A549 (cell line): ENCODE results near the gene SCYL2. TPM values are rescaled to one million over a fixed set of nuclear protein-coding genes. Genes with fewer than 3 reads are reported as not detected.
"Not testable (repeated sequence)": the region's sequence is repeated elsewhere in the genome, so short reads cannot be mapped to it uniquely, and the experiment has no call there.

Source experiments
- ATAC-seq, 2 experiments: fragments of 200-7000 bp in 1 of 2; fragments of >200 bp in 1 of 2; cut with Nextera tagmentation in 1 of 2; cut with Tn5 transposase in 1 of 2; 3 replicates each; pipeline versions ENCODE4 v1.8.0 to v1.9.1; 2018 to 2020; ENCODE audit warnings: mild to moderate bottlenecking in 1 of 2, moderate library complexity in 1 of 2
- CTCF ChIA-PET: fragments of 300-600 bp; sonication (Branson Sonifier 250); formaldehyde crosslinking; extraction: SDS; loops from one replicate; lab custom pipeline; 2021; ENCODE audit warnings: antibody characterized with exemption, inconsistent platforms; lab: Yijun Ruan, JAX
- POLR2A ChIA-PET: fragments of 350-600 bp; formaldehyde crosslinking; extraction: SDS; loops from one replicate; lab custom pipeline; 2021; ENCODE audit warnings: antibody characterized with exemption, inconsistent platforms; lab: Yijun Ruan, JAX
- DNase-seq, 2 experiments: peaks; one replicate each; pipeline versions ENCODE4 v3.0.0 to v3.0.0-alpha.2; 2011 to 2016; ENCODE audit warnings: low read depth in 1 of 2, low spot score in 1 of 2
- FAIRE-seq: peaks from 2 replicates; lab custom pipeline; 2011; peaks lifted over from hg19 to GRCh38; lab: Jason Lieb, UNC
- H3K27ac ChIP-seq, 2 experiments: fragments of >200 bp; sonication (Bioruptor Twin); formaldehyde crosslinking; 3 replicates each; pipeline ENCODE4 v1.5.1; 2016 to 2017
- H3K4me1 ChIP-seq: fragments of >200 bp; sonication (Bioruptor Twin); formaldehyde crosslinking; 3 replicates; pipeline ENCODE4 v1.6.1; 2016
- H3K4me2 ChIP-seq: fragments of >200 bp; sonication (Bioruptor Twin); formaldehyde crosslinking; 3 replicates; pipeline ENCODE4 v1.6.1; 2016
- H3K4me3 ChIP-seq: fragments of >200 bp; sonication (Bioruptor Twin); formaldehyde crosslinking; 3 replicates; pipeline ENCODE4 v1.5.1; 2016
- H3K9me3 ChIP-seq: fragments of >200 bp; sonication (Bioruptor Twin); formaldehyde crosslinking; 3 replicates; pipeline ENCODE4 v1.6.1; 2016
- CBX2 ChIP-seq: fragments of 200-600 bp; sonication (generic); IDR thresholded peaks from 2 replicates; pipeline ENCODE4 v1.6.1; 2016; ENCODE audit warnings: low read depth, mild to moderate bottlenecking, borderline replicate concordance
- CHD2 ChIP-seq: fragments of 150-350 bp; IDR thresholded peaks from 2 replicates; pipeline ENCODE4 v1.6.1; 2014; ENCODE audit warnings: low read length; ENCODE audit not compliant: partially characterized antibody
- EHMT2 ChIP-seq: fragments of 200-600 bp; sonication (generic); IDR thresholded peaks from 2 replicates; pipeline ENCODE4 v1.6.1; 2016; ENCODE audit warnings: antibody characterized with exemption, low read depth, mild to moderate bottlenecking, moderate library complexity
- ESRRA ChIP-seq: fragments of 150-350 bp; IDR thresholded peaks from 2 replicates; pipeline ENCODE4 v1.6.1; 2014; ENCODE audit warnings: mild to moderate bottlenecking, low read length, borderline replicate concordance
- GATA3 ChIP-seq: IDR thresholded peaks from 2 replicates; pipeline ENCODE4 v1.6.1; 2012; ENCODE audit warnings: borderline replicate concordance
- HDAC2 ChIP-seq: fragments of 200-600 bp; sonication (generic); IDR thresholded peaks from 2 replicates; pipeline ENCODE4 v1.6.1; 2016
- HOXA7 ChIP-seq: fragments of 250-450 bp; sonication (Bioruptor Pico); IDR thresholded peaks from 2 replicates; pipeline ENCODE4 v1.5.0; 2020; ENCODE audit warnings: mild to moderate bottlenecking, moderate library complexity
- KDM1A ChIP-seq: fragments of 200-600 bp; sonication (generic); IDR thresholded peaks from 2 replicates; pipeline ENCODE4 v1.6.1; 2016; ENCODE audit warnings: low read depth, mild to moderate bottlenecking
- KDM5A ChIP-seq: fragments of 200-600 bp; sonication (generic); IDR thresholded peaks from 2 replicates; pipeline ENCODE4 v1.6.1; 2016; ENCODE audit warnings: antibody characterized with exemption, mild to moderate bottlenecking
- MAZ ChIP-seq: fragments of 150-350 bp; IDR thresholded peaks from 2 replicates; pipeline ENCODE4 v1.6.1; 2014; ENCODE audit warnings: antibody characterized with exemption, low read depth, low read length, borderline replicate concordance
- PHF8 ChIP-seq: fragments of 200-600 bp; sonication (generic); IDR thresholded peaks from 2 replicates; pipeline ENCODE4 v1.6.1; 2016; ENCODE audit warnings: low read depth, mild to moderate bottlenecking, antibody characterized with exemption, moderate library complexity, borderline replicate concordance
- POLR2A ChIP-seq: IDR thresholded peaks from 2 replicates; pipeline ENCODE4 v1.6.1; 2012; ENCODE audit warnings: mild to moderate bottlenecking, low read length
- RAD21 ChIP-seq, 2 experiments: fragments of >200 bp in 1 of 2; sonication (Bioruptor Twin) in 1 of 2; formaldehyde crosslinking in 1 of 2; IDR thresholded peaks in 1 of 2; conservative IDR thresholded peaks in 1 of 2; 2 replicates in 1 of 2; 3 replicates in 1 of 2; pipeline ENCODE4 v1.6.1; 2012 to 2018; ENCODE audit warnings: inconsistent platforms in 1 of 2
- RFX5 ChIP-seq: fragments of 450-650 bp; IDR thresholded peaks from 2 replicates; pipeline ENCODE4 v1.7.1; 2014; ENCODE audit warnings: antibody characterized with exemption, mild to moderate bottlenecking, moderate library complexity
- RNF2 ChIP-seq: fragments of 200-600 bp; sonication (generic); IDR thresholded peaks from 2 replicates; pipeline ENCODE4 v1.6.1; 2016; ENCODE audit warnings: low read depth, mild to moderate bottlenecking, antibody characterized with exemption, moderate library complexity, borderline replicate concordance
- SMC3 ChIP-seq: fragments of >200 bp; sonication (Bioruptor Twin); formaldehyde crosslinking; IDR thresholded peaks from 3 replicates; pipeline ENCODE4 v1.6.1; 2018; ENCODE audit warnings: inconsistent platforms
- TFCP2L1 ChIP-seq: fragments of 250-450 bp; sonication (Bioruptor Pico); IDR thresholded peaks from 2 replicates; pipeline ENCODE4 v1.5.0; 2021; ENCODE audit warnings: mild to moderate bottlenecking
- TP53 ChIP-seq: fragments of 250-450 bp; sonication (Bioruptor Pico); IDR thresholded peaks from 2 replicates; pipeline ENCODE4 v1.5.0; 2021; ENCODE audit warnings: mild to moderate bottlenecking, moderate library complexity
- ZFP36 ChIP-seq: fragments of 450-650 bp; IDR thresholded peaks from 2 replicates; pipeline ENCODE4 v1.6.1; 2014; ENCODE audit warnings: borderline replicate concordance; ENCODE audit not compliant: partially characterized antibody
- ZNF302 ChIP-seq: fragments of 250-450 bp; sonication (Bioruptor Pico); IDR thresholded peaks from 2 replicates; pipeline ENCODE4 v1.9.0; 2021; ENCODE audit warnings: inconsistent platforms, mild to moderate bottlenecking, moderate library complexity
- WGBS: methylation state at CpG from one replicate; pipeline ENCODE4 v1.1.6; 2017; ENCODE audit errors: missing lambda C conversion rate; 5-methylcytosine and 5-hydroxymethylcytosine counted together
- polyA plus RNA-seq, 4 experiments: library from polyadenylated mRNA; depleted of rRNA in 3 of 4; stranded (reverse); fragments of >200 nt; fragmentation: RNase III in 1 of 4; extraction: RNeasy Plus Mini Kit Qiagen cat#74134 plus additional on column Dnase treatment in 1 of 4; gene quantifications; 2 replicates in 3 of 4; 3 replicates in 1 of 4; pipeline ENCODE4 v1.2.3, GENCODE V29; 2011 to 2017
- TF ChIP-seq, protein P1 (sequence below): fragments of 250-450 bp; sonication (Bioruptor Pico); IDR thresholded peaks from 2 replicates; pipeline ENCODE4 v1.5.0; 2020; ENCODE audit warnings: low read depth, mild to moderate bottlenecking, moderate library complexity
- TF ChIP-seq, protein P2 (sequence below): IDR thresholded peaks from 2 replicates; pipeline ENCODE4 v1.6.1; 2012
- TF ChIP-seq, protein P3 (sequence below): IDR thresholded peaks from 2 replicates; pipeline ENCODE4 v1.6.1; 2012

SCYL2 gene
- polyA plus RNA-seq, 2 of the 4 experiments (the other 2 are of a cell fraction) = 21.7 to 51.7 TPM

DNA sequence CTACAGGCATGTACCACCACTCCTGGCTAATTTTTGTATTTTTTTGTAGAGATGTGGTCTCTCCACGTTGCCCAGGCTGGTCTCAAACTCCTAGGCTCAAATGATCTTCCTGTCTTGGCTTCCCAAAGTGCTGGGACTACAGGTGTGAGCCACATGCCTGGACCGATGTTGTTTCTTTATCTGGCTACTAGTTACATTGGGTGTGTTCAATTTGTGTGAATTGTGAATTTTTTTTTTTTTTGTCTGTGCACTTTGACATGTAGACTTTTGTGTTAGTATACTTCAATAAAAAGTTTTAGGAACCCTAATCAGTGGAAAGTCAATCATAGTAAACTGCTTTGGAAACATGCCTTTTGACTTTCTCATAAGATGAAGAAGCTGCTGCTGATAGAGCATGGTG lies 65.9 kb downstream of the SCYL2 start:
- H3K4me1 ChIP-seq = no peaks in the 10 kb centered on the region
- no peak overlapping the region for H3K4me2 ChIP-seq
- CTCF ChIA-PET = interaction anchor here (1.8 kb wide), 1 partner anchor 220 kb away, joined by 4 read pairs; no protein-coding TSS in a partner anchor
- TF ChIP-seq RNF2 (no peak), KDM1A (no peak), CBX2 (no peak), TP53 (no peak), ZFP36 (no peak)
- H3K4me3 ChIP-seq = no peak overlapping the region
- FAIRE-seq = no peak
- H3K9me3 ChIP-seq = no peaks in the 10 kb centered on the region
- DNase-seq = no peak
- WGBS = 79% methylated on average over 2 of the region's 2 CpGs
- POLR2A ChIA-PET = no interaction called here
- H3K27ac ChIP-seq = no peak overlapping the region
- ATAC-seq = no peak

DNA sequence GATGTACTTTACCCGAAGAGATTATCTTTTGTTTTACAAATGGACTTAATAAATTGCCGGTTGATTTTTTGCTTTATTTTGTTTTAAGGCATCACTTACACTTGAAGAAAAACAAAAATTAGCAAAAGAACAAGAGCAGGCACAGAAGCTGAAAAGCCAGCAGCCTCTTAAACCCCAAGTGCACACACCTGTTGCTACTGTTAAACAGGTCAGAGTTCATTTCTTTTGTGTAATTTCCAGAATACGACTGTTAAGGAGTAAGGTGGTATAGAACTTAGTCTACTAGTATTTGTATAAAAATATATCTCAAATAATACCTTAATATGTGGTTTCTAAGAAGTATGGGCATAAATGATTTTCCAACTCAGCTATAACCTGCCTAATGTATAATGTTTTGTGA lies 70.3 kb downstream of the SCYL2 start:
- H3K4me2 ChIP-seq = no peak overlapping the region
- no peak overlapping the region for H3K27ac ChIP-seq
- no peak for TF ChIP-seq HOXA7 (CRISPR knock-in tag)
- no peak for TF ChIP-seq TFCP2L1 (CRISPR knock-in tag)
- TF ChIP-seq, protein P1, sequence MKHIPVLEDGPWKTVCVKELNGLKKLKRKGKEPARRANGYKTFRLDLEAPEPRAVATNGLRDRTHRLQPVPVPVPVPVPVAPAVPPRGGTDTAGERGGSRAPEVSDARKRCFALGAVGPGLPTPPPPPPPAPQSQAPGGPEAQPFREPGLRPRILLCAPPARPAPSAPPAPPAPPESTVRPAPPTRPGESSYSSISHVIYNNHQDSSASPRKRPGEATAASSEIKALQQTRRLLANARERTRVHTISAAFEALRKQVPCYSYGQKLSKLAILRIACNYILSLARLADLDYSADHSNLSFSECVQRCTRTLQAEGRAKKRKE (CRISPR knock-in tag) = no peak
- TF ChIP-seq RAD21 (conservative IDR thresholded peaks at IDR 0.05 in 1 of 2, IDR thresholded peaks at IDR 0.05 in 1 of 2) = no peak
- TF ChIP-seq RFX5 = no peak
- TF ChIP-seq ESRRA = no peak
- TF ChIP-seq, all 56 proteins: peak for 0
- no peak for ATAC-seq
- Histone ChIP-seq H3K9me3 (no peaks in the 10 kb centered on the region), H3K4me1 (no peaks in the 10 kb centered on the region), H3K4me3 (no peak overlapping the region)
- CTCF ChIA-PET = no interaction called here
- no peak for DNase-seq
- FAIRE-seq = no peak
- POLR2A ChIA-PET = no interaction called here
- WGBS = 88% methylated on average over 3 of the region's 3 CpGs

DNA sequence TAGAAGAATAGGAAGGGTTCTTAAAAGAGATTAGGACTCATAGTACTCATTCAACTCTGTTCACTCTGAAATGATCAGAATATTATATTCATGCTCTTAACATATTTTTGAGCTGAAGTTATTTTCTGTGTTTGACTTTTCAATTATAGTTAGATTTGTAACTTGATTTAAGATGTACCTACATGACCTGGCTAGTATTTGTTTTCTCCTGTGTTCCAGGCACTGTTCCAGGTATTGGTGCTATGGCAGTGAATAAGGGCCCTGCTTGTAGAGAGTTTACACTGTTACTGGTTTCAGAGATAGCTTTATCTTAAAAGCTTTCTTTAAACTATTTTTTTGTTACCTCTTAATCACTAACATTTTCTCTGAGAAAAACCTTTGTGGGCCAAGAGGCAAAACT lies 70.8 kb downstream of the SCYL2 start:
- no peak overlapping the region for H3K27ac ChIP-seq
- no peak overlapping the region for H3K4me3 ChIP-seq
- no peak for FAIRE-seq
- DNase-seq = no peak
- H3K9me3 ChIP-seq = no peaks in the 10 kb centered on the region
- no peaks in the 10 kb centered on the region for H3K4me1 ChIP-seq
- TF ChIP-seq HOXA7 (CRISPR knock-in tag) (no peak), HDAC2 (no peak), MAZ (no peak), POLR2A (no peak), GATA3 (no peak), ZNF302 (no peak), EHMT2 (no peak)
- TF ChIP-seq, protein P1 (CRISPR knock-in tag) = no peak
- TF ChIP-seq, protein P2, sequence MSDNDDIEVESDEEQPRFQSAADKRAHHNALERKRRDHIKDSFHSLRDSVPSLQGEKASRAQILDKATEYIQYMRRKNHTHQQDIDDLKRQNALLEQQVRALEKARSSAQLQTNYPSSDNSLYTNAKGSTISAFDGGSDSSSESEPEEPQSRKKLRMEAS = no peak
- POLR2A ChIA-PET = no interaction called here
- no peak for ATAC-seq
- no peak overlapping the region for H3K4me2 ChIP-seq
- CTCF ChIA-PET = no interaction called here

DNA sequence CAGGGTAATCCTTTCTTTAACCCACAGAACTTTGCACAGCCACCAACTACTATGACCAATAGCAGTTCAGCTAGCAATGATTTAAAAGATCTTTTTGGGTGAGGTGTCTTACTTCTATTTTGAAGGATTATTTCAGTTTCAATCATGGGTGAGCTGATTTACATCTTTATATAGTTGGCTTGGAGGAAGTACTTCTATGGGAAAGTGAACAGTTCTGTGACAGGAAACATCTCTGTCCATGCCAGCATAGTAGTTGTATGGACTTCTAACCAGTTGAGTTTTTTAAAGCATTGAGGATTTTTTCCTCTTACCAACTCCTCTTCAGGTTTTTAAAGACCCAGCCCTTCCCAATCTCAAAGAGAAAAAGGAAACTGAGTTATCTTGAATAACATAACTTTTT lies 72.1 kb downstream of the SCYL2 start:
- TF ChIP-seq PHF8 (no peak), MAZ (no peak), KDM5A (no peak), RAD21 (conservative IDR thresholded peaks at IDR 0.05 in 1 of 2, IDR thresholded peaks at IDR 0.05 in 1 of 2) (no peak), CHD2 (no peak), SMC3 (no peak), HOXA7 (CRISPR knock-in tag) (no peak)
- TF ChIP-seq, protein P2 = no peak
- TF ChIP-seq, protein P3, sequence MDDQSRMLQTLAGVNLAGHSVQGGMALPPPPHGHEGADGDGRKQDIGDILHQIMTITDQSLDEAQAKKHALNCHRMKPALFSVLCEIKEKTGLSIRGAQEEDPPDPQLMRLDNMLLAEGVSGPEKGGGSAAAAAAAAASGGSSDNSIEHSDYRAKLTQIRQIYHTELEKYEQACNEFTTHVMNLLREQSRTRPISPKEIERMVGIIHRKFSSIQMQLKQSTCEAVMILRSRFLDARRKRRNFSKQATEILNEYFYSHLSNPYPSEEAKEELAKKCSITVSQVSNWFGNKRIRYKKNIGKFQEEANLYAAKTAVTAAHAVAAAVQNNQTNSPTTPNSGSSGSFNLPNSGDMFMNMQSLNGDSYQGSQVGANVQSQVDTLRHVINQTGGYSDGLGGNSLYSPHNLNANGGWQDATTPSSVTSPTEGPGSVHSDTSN = no peak
- ChIA-PET POLR2A (no interaction called here), CTCF (no interaction called here)
- Histone ChIP-seq H3K9me3 (no peaks in the 10 kb centered on the region), H3K4me3 (no peak overlapping the region), H3K4me2 (no peak overlapping the region), H3K27ac (no peak overlapping the region), H3K4me1 (no peaks in the 10 kb centered on the region)
- ATAC-seq (no peak), FAIRE-seq (peak; percentile 7), DNase-seq (no peak)

DNA sequence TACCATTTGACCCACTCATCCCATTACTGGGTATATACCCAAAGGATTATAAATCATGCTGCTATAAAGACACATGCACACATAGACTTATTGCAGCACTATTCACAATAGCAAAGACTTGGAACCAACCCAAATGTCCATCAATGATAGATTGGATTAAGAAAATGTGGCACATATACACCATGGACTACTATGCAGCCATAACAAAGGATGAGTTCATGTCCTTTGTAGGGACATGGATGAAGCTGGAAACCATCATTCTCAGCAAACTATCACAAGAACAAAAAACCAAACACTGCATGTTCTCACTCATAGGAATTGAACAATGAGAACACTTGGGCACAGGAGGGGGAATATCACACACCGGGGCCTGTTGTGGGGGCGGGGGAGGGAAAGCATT lies 75.9 kb downstream of the SCYL2 start:
- no CpG with 5 or more reads among the region's 2 CpGs for WGBS
- CTCF ChIA-PET = interaction anchor here (6.7 kb wide), 1 partner anchor 213 kb away, joined by 96 read pairs; no protein-coding TSS in a partner anchor

DNA sequence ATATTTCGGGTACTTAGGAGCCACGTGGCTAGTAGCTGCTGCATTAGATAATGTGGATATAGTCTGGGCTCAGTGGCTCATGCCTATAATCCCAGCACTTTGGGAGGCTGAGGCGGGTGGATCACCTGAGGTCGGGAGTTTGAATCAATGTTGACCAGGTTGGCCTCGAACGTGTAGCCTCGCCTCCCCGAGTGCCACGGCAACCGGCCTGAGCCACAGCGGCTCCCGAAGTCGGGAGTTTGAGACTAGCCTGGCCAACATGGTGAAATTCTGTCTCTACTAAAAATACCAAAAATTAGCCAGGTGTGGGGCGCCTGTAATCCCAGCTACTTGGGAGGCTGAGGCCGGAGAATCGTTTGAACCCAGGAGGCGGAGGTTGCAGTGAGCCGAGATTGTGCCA lies 77.4 kb downstream of the SCYL2 start:
- ATAC-seq, FAIRE-seq, H3K27ac ChIP-seq, H3K9me3 ChIP-seq, H3K4me2 ChIP-seq, POLR2A ChIA-PET, H3K4me1 ChIP-seq, H3K4me3 ChIP-seq, DNase-seq: not testable (repeated sequence)
- CTCF ChIA-PET = interaction anchor here (0.6 to 6.7 kb wide), 3 partner anchors 212 to 398 kb away, joined by 3 to 96 read pairs (median 4); no protein-coding TSS in a partner anchor
- WGBS = 89% methylated on average over 18 of the region's 18 CpGs

More for the DNA sequence above, 75.9 kb downstream of the SCYL2 start:
- H3K4me1 ChIP-seq, FAIRE-seq, H3K4me2 ChIP-seq, H3K4me3 ChIP-seq, DNase-seq, ATAC-seq, POLR2A ChIA-PET, H3K9me3 ChIP-seq, H3K27ac ChIP-seq: not testable (repeated sequence)
